Body of pancreas (tissue), 4 donors: Measurements from ENCODE around the gene SIK2. TPM values are rescaled to one million over a fixed set of nuclear protein-coding genes. Genes with fewer than 3 reads are reported as not detected.

Source experiments
- ATAC-seq: fragments of 150-250 bp; one replicate; pipeline ENCODE4 v1.9.1; 2016
- DNase-seq, 4 donors: peaks; one replicate each; pipeline ENCODE4 v3.0.0-alpha.2; 2019
- H3K27ac ChIP-seq, 4 donors: fragments of 200-600 bp; sonication (generic); 1 replicate in 3 of 4; 2 replicates in 1 of 4; pipeline versions ENCODE4 v1.5.1 to v1.6.1; 2016 to 2019; ENCODE audit warnings: mild to moderate bottlenecking in 1 of 4, mixed read lengths in 1 of 4, moderate library complexity in 1 of 4
- H3K27me3 ChIP-seq, 2 donors: fragments of 200-600 bp; sonication (generic); one replicate each; pipeline ENCODE4 v1.6.0; 2016; ENCODE audit warnings: mild to moderate bottlenecking in 1 of 2
- H3K36me3 ChIP-seq, 2 donors: fragments of 200-600 bp; sonication (generic); replicated peaks in 1 of 2; 2 replicates each; pipeline ENCODE4 v1.5.1; 2016; ENCODE audit warnings: low read depth in 2 of 2; ENCODE audit not compliant: insufficient read depth in 1 of 2
- H3K4me1 ChIP-seq: fragments of 200-600 bp; sonication (generic); one replicate; pipeline ENCODE4 v1.6.0; 2016
- H3K4me3 ChIP-seq, 2 donors: fragments of 200-600 bp; sonication (generic); 1 replicate in 1 of 2; 2 replicates in 1 of 2; pipeline ENCODE4 v1.5.1; 2016 to 2019
- H3K9me3 ChIP-seq, 3 donors: fragments of 200-600 bp; sonication (generic); 1 replicate in 2 of 3; 2 replicates in 1 of 3; pipeline ENCODE4 v1.5.1; 2016
- CTCF ChIP-seq, 7 experiments: fragments of 450-650 bp in 4 of 7; fragments of 200-600 bp in 3 of 7; sonication (generic) in 3 of 7; IDR thresholded peaks; one replicate each; pipeline ENCODE4 v1.5.1; 2016 to 2019; ENCODE audit warnings: antibody characterized with exemption in 7 of 7
- POLR2A ChIP-seq, 3 donors: fragments of 450-650 bp; IDR thresholded peaks; one replicate each; pipeline ENCODE4 v1.6.1; 2016; ENCODE audit warnings: antibody characterized with exemption in 3 of 3, mild to moderate bottlenecking in 2 of 3
- WGBS, 2 donors: methylation state at CpG; one replicate each; pipeline ENCODE4 v1.1.5; 2017; 5-methylcytosine and 5-hydroxymethylcytosine counted together
- intact Hi-C: fragments of 100-400 bp; cut with DNase I; formaldehyde crosslinking; loops from one replicate; pipeline ENCODE4 v1.15.1; 2023
- total RNA-seq, 2 donors: library from RNA; depleted of rRNA; stranded (reverse); fragments of >200 nt; gene quantifications; one replicate each; pipeline ENCODE4 v1.1.0, GENCODE V29; 2016

SIK2 gene
- total RNA-seq, 2 donors from 2014 or later: 15.3 to 16.5 TPM

DNA sequence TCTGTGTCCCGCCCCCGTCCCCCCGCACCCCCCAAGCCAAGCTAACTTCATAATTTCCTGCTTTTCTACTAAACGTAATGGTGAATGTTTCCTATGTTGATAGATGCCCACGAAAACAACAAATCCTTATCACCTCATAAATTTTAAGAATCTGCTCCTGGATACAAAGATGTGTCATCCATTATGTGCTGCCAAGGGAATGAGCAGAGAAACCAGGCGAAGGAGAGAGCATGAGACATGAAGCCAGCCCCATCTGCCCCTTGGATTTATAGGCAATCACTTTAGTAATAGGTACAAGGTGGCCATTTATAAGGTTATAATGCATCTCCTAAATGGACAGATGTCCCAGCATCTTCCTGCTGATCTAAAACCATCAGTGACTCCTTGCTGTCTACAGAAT is 31.5 kb upstream of the SIK2 start:
- TF ChIP-seq POLR2A (IDR thresholded peaks at IDR 0.05) (no peak), CTCF (IDR thresholded peaks at IDR 0.05) (no peak)
- no peaks in the 10 kb centered on the region for H3K27me3 ChIP-seq
- H3K27ac ChIP-seq: no peak overlapping the region
- no peak for ATAC-seq
- no peaks in the 10 kb centered on the region for H3K36me3 ChIP-seq
- intact Hi-C loops: no loop called here
- H3K4me1 ChIP-seq: peaks cover 17% of the 10 kb centered on the region
- DNase-seq: no peak
- no peak overlapping the region for H3K4me3 ChIP-seq
- H3K9me3 ChIP-seq: no peaks in the 10 kb centered on the region
- 67 to 70% methylated on average over 6 of the region's 6 CpGs for WGBS, 2 donors

- Histone ChIP-seq H3K27me3 (no peaks in the 10 kb centered on the region), H3K4me1 (peaks cover 17% of the 10 kb centered on the region), H3K36me3 (no peaks in the 10 kb centered on the region), H3K9me3 (no peaks in the 10 kb centered on the region), H3K4me3 (no peak overlapping the region), H3K27ac (no peak overlapping the region)
- 44 to 47% methylated on average over 6 of the region's 6 CpGs for WGBS, 2 donors
- no peak for ATAC-seq
- DNase-seq: no peak
- intact Hi-C loops: no loop called here
- TF ChIP-seq CTCF (IDR thresholded peaks at IDR 0.05) (no peak), POLR2A (IDR thresholded peaks at IDR 0.05) (no peak)
Measured at GRCh38 chr11:111571829-111572501, 30.3 kb upstream of the SIK2 start.

GRCh38 chr11:111572581-111572980 is 29.7 kb upstream of the SIK2 start:
- ATAC-seq (no peak), DNase-seq (no peak)
- no peak overlapping the region for H3K27ac ChIP-seq
- no peak overlapping the region for H3K4me3 ChIP-seq
- H3K4me1 ChIP-seq: peaks cover 17% of the 10 kb centered on the region
- intact Hi-C loops: no loop called here
- H3K9me3 ChIP-seq: no peaks in the 10 kb centered on the region
- TF ChIP-seq CTCF (IDR thresholded peaks at IDR 0.05): no peak
- H3K36me3 ChIP-seq: no peaks in the 10 kb centered on the region
- no peaks in the 10 kb centered on the region for H3K27me3 ChIP-seq
- 95% methylated on average over 3 of the region's 3 CpGs for WGBS, 2 donors

- Histone ChIP-seq H3K36me3 (no peaks in the 10 kb centered on the region), H3K4me3 (no peak overlapping the region), H3K9me3 (no peaks in the 10 kb centered on the region), H3K27ac (peak overlapping the region in 1 of 4 donors; percentile 16), H3K4me1 (peaks cover 17% of the 10 kb centered on the region), H3K27me3 (no peaks in the 10 kb centered on the region)
- intact Hi-C loops: no loop called here
- DNase-seq (no peak), ATAC-seq (peak; percentile 70)
- TF ChIP-seq CTCF (IDR thresholded peaks at IDR 0.05) (no peak), POLR2A (IDR thresholded peaks at IDR 0.05) (no peak)
- WGBS, 2 donors: 33% methylated on average over 4 of the region's 4 CpGs
Measured at GRCh38 chr11:111573821-111574249, 28.4 kb upstream of the SIK2 start.
